ENCODE measurements around the gene SEZ6.

GRCh38 chr17:28959471-28959871 is 46.4 kb downstream of the SEZ6 start:
- TF ChIP-seq CTCF (conservative IDR thresholded peaks at IDR 0.05; ENCODE audit: low read depth, low read length) = no peak
- TF ChIP-seq EZH2 (IDR thresholded peaks at IDR 0.05; ENCODE audit: borderline replicate concordance, low read depth, low read length, poor library complexity, severe bottlenecking) = no peak
